ENCODE data around the gene TBX2. TPM values are rescaled to one million over a fixed set of nuclear protein-coding genes. Genes with fewer than 3 reads are reported as not detected.

The TBX2 gene
- total and polyA plus RNA-seq, 2 of the 13 experiments (the other 11 are each of a cell fraction or from before 2014, with no cell fraction given), result 2.8 to 15.3 TPM

DNA sequence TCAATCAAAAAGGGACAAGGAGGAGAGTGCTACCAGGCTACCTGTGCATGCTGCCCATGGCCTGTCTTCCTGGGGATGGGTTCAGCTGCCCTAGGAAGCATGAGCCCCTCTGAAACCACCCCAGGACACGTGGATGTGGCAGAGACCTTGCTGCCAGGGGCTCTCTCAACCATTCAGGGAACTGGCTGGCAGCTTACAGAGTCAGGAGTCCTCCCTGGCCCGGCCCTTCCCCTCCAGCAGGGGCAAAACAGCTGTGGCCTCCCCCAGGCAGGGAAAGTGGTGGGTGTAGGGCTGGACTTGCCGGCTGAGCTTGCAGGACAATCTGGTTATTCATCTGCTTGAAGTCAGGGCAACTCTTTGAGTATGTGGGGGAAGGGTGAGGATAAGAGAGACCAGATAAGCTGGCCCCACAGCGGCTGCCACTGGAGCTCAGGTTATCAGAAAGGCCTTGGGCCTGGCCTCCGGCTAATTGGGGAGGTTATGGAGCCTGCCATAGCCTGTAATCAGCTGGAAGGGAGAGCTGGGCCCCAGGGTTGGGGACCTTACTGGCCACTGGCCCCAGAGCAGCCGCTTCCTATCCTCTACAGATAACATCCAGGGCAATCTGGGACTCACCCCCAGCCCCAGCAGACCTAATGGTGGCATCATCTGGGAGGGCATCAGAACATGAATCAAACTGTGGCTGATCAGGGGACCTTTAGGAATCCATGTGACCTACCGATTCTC lies 5.6 kb upstream of the TBX2 start (continued):
- TF ChIP-seq, protein P1, sequence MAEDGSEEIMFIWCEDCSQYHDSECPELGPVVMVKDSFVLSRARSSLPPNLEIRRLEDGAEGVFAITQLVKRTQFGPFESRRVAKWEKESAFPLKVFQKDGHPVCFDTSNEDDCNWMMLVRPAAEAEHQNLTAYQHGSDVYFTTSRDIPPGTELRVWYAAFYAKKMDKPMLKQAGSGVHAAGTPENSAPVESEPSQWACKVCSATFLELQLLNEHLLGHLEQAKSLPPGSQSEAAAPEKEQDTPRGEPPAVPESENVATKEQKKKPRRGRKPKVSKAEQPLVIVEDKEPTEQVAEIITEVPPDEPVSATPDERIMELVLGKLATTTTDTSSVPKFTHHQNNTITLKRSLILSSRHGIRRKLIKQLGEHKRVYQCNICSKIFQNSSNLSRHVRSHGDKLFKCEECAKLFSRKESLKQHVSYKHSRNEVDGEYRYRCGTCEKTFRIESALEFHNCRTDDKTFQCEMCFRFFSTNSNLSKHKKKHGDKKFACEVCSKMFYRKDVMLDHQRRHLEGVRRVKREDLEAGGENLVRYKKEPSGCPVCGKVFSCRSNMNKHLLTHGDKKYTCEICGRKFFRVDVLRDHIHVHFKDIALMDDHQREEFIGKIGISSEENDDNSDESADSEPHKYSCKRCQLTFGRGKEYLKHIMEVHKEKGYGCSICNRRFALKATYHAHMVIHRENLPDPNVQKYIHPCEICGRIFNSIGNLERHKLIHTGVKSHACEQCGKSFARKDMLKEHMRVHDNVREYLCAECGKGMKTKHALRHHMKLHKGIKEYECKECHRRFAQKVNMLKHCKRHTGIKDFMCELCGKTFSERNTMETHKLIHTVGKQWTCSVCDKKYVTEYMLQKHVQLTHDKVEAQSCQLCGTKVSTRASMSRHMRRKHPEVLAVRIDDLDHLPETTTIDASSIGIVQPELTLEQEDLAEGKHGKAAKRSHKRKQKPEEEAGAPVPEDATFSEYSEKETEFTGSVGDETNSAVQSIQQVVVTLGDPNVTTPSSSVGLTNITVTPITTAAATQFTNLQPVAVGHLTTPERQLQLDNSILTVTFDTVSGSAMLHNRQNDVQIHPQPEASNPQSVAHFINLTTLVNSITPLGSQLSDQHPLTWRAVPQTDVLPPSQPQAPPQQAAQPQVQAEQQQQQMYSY (CRISPR knock-in tag; IDR thresholded peaks at IDR 0.05), result no peak; the same call in 1 of the 2 replicates
- TF ChIP-seq, protein P2, sequence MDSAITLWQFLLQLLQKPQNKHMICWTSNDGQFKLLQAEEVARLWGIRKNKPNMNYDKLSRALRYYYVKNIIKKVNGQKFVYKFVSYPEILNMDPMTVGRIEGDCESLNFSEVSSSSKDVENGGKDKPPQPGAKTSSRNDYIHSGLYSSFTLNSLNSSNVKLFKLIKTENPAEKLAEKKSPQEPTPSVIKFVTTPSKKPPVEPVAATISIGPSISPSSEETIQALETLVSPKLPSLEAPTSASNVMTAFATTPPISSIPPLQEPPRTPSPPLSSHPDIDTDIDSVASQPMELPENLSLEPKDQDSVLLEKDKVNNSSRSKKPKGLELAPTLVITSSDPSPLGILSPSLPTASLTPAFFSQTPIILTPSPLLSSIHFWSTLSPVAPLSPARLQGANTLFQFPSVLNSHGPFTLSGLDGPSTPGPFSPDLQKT (CRISPR knock-in tag; IDR thresholded peaks at IDR 0.05; ENCODE audit: borderline replicate concordance), result no peak
- TF ChIP-seq, protein P3, sequence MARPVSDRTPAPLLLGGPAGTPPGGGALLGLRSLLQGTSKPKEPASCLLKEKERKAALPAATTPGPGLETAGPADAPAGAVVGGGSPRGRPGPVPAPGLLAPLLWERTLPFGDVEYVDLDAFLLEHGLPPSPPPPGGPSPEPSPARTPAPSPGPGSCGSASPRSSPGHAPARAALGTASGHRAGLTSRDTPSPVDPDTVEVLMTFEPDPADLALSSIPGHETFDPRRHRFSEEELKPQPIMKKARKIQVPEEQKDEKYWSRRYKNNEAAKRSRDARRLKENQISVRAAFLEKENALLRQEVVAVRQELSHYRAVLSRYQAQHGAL (CRISPR knock-in tag; IDR thresholded peaks at IDR 0.05; ENCODE audit: not compliant biosample characterization), result no peak
- TF ChIP-seq ZNF776 (CRISPR knock-in tag; IDR thresholded peaks at IDR 0.05), result no peak; the same call in 1 of the 2 replicates
- peak; percentile 80 for TF ChIP-seq AGO2 (optimal IDR thresholded peaks at IDR 0.05; ENCODE audit: low read depth, low read length)
- TF ChIP-seq RARG (CRISPR knock-in tag; IDR thresholded peaks at IDR 0.05; ENCODE audit: low read depth), result no peak
- TF ChIP-seq, protein P4, sequence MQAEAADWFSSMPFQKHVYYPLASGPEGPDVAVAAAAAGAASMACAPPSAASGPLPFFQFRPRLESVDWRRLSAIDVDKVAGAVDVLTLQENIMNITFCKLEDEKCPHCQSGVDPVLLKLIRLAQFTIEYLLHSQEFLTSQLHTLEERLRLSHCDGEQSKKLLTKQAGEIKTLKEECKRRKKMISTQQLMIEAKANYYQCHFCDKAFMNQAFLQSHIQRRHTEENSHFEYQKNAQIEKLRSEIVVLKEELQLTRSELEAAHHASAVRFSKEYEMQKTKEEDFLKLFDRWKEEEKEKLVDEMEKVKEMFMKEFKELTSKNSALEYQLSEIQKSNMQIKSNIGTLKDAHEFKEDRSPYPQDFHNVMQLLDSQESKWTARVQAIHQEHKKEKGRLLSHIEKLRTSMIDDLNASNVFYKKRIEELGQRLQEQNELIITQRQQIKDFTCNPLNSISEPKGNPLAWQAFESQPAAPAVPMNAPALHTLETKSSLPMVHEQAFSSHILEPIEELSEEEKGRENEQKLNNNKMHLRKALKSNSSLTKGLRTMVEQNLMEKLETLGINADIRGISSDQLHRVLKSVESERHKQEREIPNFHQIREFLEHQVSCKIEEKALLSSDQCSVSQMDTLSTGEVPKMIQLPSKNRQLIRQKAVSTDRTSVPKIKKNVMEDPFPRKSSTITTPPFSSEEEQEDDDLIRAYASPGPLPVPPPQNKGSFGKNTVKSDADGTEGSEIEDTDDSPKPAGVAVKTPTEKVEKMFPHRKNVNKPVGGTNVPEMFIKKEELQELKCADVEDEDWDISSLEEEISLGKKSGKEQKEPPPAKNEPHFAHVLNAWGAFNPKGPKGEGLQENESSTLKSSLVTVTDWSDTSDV (CRISPR knock-in tag; IDR thresholded peaks at IDR 0.05), result no peak; the same call in 1 of the 2 replicates
- TF ChIP-seq, protein P5, sequence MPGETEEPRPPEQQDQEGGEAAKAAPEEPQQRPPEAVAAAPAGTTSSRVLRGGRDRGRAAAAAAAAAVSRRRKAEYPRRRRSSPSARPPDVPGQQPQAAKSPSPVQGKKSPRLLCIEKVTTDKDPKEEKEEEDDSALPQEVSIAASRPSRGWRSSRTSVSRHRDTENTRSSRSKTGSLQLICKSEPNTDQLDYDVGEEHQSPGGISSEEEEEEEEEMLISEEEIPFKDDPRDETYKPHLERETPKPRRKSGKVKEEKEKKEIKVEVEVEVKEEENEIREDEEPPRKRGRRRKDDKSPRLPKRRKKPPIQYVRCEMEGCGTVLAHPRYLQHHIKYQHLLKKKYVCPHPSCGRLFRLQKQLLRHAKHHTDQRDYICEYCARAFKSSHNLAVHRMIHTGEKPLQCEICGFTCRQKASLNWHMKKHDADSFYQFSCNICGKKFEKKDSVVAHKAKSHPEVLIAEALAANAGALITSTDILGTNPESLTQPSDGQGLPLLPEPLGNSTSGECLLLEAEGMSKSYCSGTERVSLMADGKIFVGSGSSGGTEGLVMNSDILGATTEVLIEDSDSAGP (CRISPR knock-in tag; IDR thresholded peaks at IDR 0.05; ENCODE audit: borderline replicate concordance), result peak; percentile 92; the same call in 1 of the 2 replicates
- TF ChIP-seq PITX1 (CRISPR knock-in tag; IDR thresholded peaks at IDR 0.05), result peak; percentile 74
- TF ChIP-seq, protein P6, sequence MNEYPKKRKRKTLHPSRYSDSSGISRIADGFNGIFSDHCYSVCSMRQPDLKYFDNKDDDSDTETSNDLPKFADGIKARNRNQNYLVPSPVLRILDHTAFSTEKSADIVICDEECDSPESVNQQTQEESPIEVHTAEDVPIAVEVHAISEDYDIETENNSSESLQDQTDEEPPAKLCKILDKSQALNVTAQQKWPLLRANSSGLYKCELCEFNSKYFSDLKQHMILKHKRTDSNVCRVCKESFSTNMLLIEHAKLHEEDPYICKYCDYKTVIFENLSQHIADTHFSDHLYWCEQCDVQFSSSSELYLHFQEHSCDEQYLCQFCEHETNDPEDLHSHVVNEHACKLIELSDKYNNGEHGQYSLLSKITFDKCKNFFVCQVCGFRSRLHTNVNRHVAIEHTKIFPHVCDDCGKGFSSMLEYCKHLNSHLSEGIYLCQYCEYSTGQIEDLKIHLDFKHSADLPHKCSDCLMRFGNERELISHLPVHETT (CRISPR knock-in tag; conservative IDR thresholded peaks at IDR 0.05), result 0 out of 2 replicates have a peak, but pooled peaks have one; percentile 8
- peak; percentile 76 for TF ChIP-seq ZNF205 (CRISPR knock-in tag; IDR thresholded peaks at IDR 0.05)
- TF ChIP-seq, protein P7, sequence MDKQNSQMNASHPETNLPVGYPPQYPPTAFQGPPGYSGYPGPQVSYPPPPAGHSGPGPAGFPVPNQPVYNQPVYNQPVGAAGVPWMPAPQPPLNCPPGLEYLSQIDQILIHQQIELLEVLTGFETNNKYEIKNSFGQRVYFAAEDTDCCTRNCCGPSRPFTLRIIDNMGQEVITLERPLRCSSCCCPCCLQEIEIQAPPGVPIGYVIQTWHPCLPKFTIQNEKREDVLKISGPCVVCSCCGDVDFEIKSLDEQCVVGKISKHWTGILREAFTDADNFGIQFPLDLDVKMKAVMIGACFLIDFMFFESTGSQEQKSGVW (CRISPR knock-in tag; IDR thresholded peaks at IDR 0.05; ENCODE audit: borderline replicate concordance), result no peak
- TF ChIP-seq ZNF138 (CRISPR knock-in tag; IDR thresholded peaks at IDR 0.05; ENCODE audit: low read depth), result 0 out of 2 replicates have a peak, but pooled peaks have one; percentile 4
- 0 out of 2 replicates have a peak, but pooled peaks have one; percentile 3 for TF ChIP-seq SAFB2 (CRISPR knock-in tag; IDR thresholded peaks at IDR 0.05; ENCODE audit: borderline replicate concordance, low read depth)
